K562 (cell line): Measurements from ENCODE around the gene SLBP. TPM values are rescaled to one million over a fixed set of nuclear protein-coding genes. Genes with fewer than 3 reads are reported as not detected.
A peak's percentile ranks its signal among the peaks of the same experiment; 100 is the strongest.

Experiments used
- MIER1 ChIP-seq: fragments of 450-650 bp; IDR thresholded peaks from 2 replicates; pipeline ENCODE4 v1.6.1; 2016; ENCODE audit warnings: antibody characterized with exemption, mild to moderate bottlenecking, low read depth
- NFIC ChIP-seq: fragments of 450-650 bp; IDR thresholded peaks from 2 replicates; pipeline ENCODE4 v1.6.1; 2017; ENCODE audit warnings: mild to moderate bottlenecking, inconsistent platforms
- SRSF1 ChIP-seq: fragments of 200-400 bp; formaldehyde crosslinking; IDR thresholded peaks from 2 replicates; pipeline ENCODE4 v1.6.1; 2017; ENCODE audit warnings: mild to moderate bottlenecking, low read depth, low read length, moderate library complexity
- TCF3 ChIP-seq: sonication (generic); formaldehyde crosslinking; IDR thresholded peaks from 2 replicates; pipeline ENCODE4 v1.4.0; 2020; ENCODE audit warnings: mild to moderate bottlenecking, missing genetic modification reagents
- ZFPM2 ChIP-seq: fragments of 250-450 bp; sonication (Bioruptor Pico); IDR thresholded peaks from 2 replicates; pipeline ENCODE4 v1.5.1; 2022; ENCODE audit warnings: mild to moderate bottlenecking
- ZNF165 ChIP-seq: fragments of 250-450 bp; sonication (Bioruptor Pico); IDR thresholded peaks from 2 replicates; pipeline ENCODE4 v1.4.0; 2020; ENCODE audit warnings: borderline replicate concordance
- ZNF695 ChIP-seq: fragments of 450-650 bp; formaldehyde crosslinking; IDR thresholded peaks from 2 replicates; pipeline ENCODE4 v1.4.0; 2020; ENCODE audit warnings: mild to moderate bottlenecking, moderate library complexity
- ZNF766 ChIP-seq: fragments of 200-800 bp; sonication (Bioruptor generic); conservative IDR thresholded peaks from 2 replicates; pipeline ENCODE4 v1.6.1; 2016; ENCODE audit warnings: missing genetic modification characterization, missing compliant biosample characterization
- polyA plus RNA-seq, 8 experiments: library from polyadenylated mRNA; depleted of rRNA in 4 of 8; stranded (reverse) in 5 of 8; unstranded in 3 of 8; fragments of >200 nt; fragmentation: Nextera tagmentation in 2 of 8; fragmentation: Illumina TruSeq in 1 of 8; extraction: Ambion mirVana in 2 of 8; extraction: Trizol in 1 of 8; gene quantifications; 2 replicates each; pipeline versions ENCODE4 v1.2.1 to v1.2.3, GENCODE V29; 2011 to 2014; ENCODE audit warnings: inconsistent platforms in 1 of 8, missing spikeins in 1 of 8
- total RNA-seq, 7 experiments: library from RNA; depleted of rRNA in 6 of 7; stranded (reverse); fragments of >200 nt in 6 of 7; fragmentation: Illumina TruSeq in 2 of 7; extraction: Trizol in 2 of 7; gene quantifications; 2 replicates each; pipeline versions ENCODE4 v1.2.1 to v1.2.3, GENCODE V29; 2011 to 2021; ENCODE audit warnings: low replicate concordance in 1 of 7
- TF ChIP-seq, protein P1 (sequence below): sonication (generic); formaldehyde crosslinking; IDR thresholded peaks from 2 replicates; pipeline ENCODE4 v1.8.1; 2023; ENCODE audit warnings: mild to moderate bottlenecking, missing genetic modification reagents
- TF ChIP-seq, protein P2 (sequence below), 2 experiments: IDR thresholded peaks; 2 replicates each; pipeline ENCODE4 v1.6.1; 2011; ENCODE audit warnings: borderline replicate concordance in 1 of 2, control low read depth in 1 of 2, low read depth in 1 of 2, low read length in 1 of 2, mild to moderate bottlenecking in 1 of 2, mixed read lengths in 1 of 2, moderate library complexity in 1 of 2; ENCODE audit not compliant: insufficient read depth in 1 of 2, insufficient read length in 1 of 2, poor library complexity in 1 of 2, severe bottlenecking in 1 of 2; ENCODE audit errors: extremely low read depth in 1 of 2
- TF ChIP-seq, protein P3 (sequence below), 2 experiments: IDR thresholded peaks in 1 of 2; conservative IDR thresholded peaks in 1 of 2; 2 replicates each; pipeline ENCODE4 v1.6.1; 2016; ENCODE audit warnings: low read depth in 2 of 2, mild to moderate bottlenecking in 1 of 2, missing compliant biosample characterization in 1 of 2, missing genetic modification characterization in 1 of 2, moderate library complexity in 1 of 2
- TF ChIP-seq, protein P4 (sequence below): sonication (generic); formaldehyde crosslinking; IDR thresholded peaks from 2 replicates; pipeline ENCODE4 v1.9.0; 2022; ENCODE audit warnings: mild to moderate bottlenecking, missing genetic modification reagents
- TF ChIP-seq, protein P5 (sequence below): fragments of 150-350 bp; conservative IDR thresholded peaks from 2 replicates; pipeline ENCODE4 v1.6.1; 2014; ENCODE audit warnings: low read length

Gene SLBP
- total and polyA plus RNA-seq, 9 of the 15 experiments (the other 6 are each of a cell fraction or from before 2014, with no cell fraction given), result 49.4 to 221 (median 162) TPM

DNA sequence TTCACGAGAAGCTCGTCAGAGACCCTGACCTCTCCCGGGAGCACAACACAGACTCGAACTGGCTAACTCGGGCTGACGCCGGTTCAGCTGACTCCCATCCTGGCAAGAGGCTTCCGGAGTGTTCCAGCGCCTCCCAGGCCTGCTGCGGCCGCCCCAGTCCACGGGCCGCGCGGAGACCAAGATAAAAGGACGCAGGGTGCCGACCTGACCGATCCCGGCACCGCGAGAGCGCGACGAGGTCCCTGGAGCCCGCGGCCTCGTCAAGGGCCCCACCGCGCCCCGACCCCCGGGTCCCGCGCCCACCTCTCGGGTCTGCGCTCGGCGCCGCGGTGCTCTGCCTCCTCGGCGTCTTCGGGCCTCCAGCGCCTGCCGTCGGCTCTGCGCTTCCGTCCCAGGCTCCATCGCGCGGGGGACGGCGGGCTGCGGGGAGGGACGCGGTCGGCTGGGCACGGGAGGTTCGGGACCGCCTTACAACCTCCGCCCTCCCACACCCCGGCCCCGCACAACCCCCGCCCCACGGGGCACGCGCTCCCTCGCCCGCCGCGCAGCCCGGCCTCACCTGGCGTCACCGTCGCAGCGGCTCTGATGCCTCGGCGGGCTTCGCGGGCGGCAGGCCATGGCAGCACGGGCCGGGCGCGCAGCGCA lies 426 bp downstream of the SLBP start (continued):
- TF ChIP-seq, protein P1, sequence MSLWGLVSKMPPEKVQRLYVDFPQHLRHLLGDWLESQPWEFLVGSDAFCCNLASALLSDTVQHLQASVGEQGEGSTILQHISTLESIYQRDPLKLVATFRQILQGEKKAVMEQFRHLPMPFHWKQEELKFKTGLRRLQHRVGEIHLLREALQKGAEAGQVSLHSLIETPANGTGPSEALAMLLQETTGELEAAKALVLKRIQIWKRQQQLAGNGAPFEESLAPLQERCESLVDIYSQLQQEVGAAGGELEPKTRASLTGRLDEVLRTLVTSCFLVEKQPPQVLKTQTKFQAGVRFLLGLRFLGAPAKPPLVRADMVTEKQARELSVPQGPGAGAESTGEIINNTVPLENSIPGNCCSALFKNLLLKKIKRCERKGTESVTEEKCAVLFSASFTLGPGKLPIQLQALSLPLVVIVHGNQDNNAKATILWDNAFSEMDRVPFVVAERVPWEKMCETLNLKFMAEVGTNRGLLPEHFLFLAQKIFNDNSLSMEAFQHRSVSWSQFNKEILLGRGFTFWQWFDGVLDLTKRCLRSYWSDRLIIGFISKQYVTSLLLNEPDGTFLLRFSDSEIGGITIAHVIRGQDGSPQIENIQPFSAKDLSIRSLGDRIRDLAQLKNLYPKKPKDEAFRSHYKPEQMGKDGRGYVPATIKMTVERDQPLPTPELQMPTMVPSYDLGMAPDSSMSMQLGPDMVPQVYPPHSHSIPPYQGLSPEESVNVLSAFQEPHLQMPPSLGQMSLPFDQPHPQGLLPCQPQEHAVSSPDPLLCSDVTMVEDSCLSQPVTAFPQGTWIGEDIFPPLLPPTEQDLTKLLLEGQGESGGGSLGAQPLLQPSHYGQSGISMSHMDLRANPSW (CRISPR knock-in tag), result 0 out of 2 replicates have a peak, but pooled peaks have one; percentile 40
- TF ChIP-seq ZFPM2 (CRISPR knock-in tag) (no peak), ZNF165 (CRISPR knock-in tag) (no peak), ZNF766 (CRISPR knock-in tag) (no peak), ZNF695 (no peak), MIER1 (no peak), SRSF1 (no peak), NFIC (no peak), TCF3 (no peak)
- TF ChIP-seq, protein P2, sequence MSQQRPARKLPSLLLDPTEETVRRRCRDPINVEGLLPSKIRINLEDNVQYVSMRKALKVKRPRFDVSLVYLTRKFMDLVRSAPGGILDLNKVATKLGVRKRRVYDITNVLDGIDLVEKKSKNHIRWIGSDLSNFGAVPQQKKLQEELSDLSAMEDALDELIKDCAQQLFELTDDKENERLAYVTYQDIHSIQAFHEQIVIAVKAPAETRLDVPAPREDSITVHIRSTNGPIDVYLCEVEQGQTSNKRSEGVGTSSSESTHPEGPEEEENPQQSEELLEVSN (IDR thresholded peaks at IDR 0.05; ENCODE audit: borderline replicate concordance in 1 of 2, extremely low read depth in 1 of 2, insufficient read depth in 1 of 2, insufficient read length in 1 of 2, low read depth in 1 of 2, low read length in 1 of 2, poor library complexity in 1 of 2, severe bottlenecking in 1 of 2), result no peak
- TF ChIP-seq, protein P3, sequence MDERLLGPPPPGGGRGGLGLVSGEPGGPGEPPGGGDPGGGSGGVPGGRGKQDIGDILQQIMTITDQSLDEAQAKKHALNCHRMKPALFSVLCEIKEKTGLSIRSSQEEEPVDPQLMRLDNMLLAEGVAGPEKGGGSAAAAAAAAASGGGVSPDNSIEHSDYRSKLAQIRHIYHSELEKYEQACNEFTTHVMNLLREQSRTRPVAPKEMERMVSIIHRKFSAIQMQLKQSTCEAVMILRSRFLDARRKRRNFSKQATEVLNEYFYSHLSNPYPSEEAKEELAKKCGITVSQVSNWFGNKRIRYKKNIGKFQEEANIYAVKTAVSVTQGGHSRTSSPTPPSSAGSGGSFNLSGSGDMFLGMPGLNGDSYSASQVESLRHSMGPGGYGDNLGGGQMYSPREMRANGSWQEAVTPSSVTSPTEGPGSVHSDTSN (CRISPR knock-in tag; IDR thresholded peaks at IDR 0.05; ENCODE audit: low read depth), result no peak
- TF ChIP-seq, protein P3 (tag; conservative IDR thresholded peaks at IDR 0.05; ENCODE audit: low read depth), result no peak
- TF ChIP-seq, protein P4, sequence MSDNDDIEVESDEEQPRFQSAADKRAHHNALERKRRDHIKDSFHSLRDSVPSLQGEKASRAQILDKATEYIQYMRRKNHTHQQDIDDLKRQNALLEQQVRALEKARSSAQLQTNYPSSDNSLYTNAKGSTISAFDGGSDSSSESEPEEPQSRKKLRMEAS (CRISPR knock-in tag), result peak; percentile 68
- TF ChIP-seq, protein P5, sequence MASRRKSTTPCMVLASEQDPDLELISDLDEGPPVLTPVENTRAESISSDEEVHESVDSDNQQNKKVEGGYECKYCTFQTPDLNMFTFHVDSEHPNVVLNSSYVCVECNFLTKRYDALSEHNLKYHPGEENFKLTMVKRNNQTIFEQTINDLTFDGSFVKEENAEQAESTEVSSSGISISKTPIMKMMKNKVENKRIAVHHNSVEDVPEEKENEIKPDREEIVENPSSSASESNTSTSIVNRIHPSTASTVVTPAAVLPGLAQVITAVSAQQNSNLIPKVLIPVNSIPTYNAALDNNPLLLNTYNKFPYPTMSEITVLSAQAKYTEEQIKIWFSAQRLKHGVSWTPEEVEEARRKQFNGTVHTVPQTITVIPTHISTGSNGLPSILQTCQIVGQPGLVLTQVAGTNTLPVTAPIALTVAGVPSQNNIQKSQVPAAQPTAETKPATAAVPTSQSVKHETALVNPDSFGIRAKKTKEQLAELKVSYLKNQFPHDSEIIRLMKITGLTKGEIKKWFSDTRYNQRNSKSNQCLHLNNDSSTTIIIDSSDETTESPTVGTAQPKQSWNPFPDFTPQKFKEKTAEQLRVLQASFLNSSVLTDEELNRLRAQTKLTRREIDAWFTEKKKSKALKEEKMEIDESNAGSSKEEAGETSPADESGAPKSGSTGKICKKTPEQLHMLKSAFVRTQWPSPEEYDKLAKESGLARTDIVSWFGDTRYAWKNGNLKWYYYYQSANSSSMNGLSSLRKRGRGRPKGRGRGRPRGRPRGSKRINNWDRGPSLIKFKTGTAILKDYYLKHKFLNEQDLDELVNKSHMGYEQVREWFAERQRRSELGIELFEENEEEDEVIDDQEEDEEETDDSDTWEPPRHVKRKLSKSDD, result no peak
